Tibial nerve (tissue), 4 donors: ENCODE results near the gene TMEM170B. TPM values are rescaled to one million over a fixed set of nuclear protein-coding genes. Genes with fewer than 3 reads are reported as not detected.

Experiments
- DNase-seq, 2 donors: peaks; one replicate each; pipeline ENCODE4 v3.0.0-alpha.2; 2019; ENCODE audit warnings: low spot score in 2 of 2
- H3K27ac ChIP-seq, 4 donors: fragments of 200-600 bp; sonication (generic) in 3 of 4; one replicate each; pipeline ENCODE4 v1.5.1; 2017 to 2019; ENCODE audit warnings: mild to moderate bottlenecking in 1 of 4
- H3K27me3 ChIP-seq, 2 donors: fragments of 200-600 bp; sonication (generic) in 1 of 2; one replicate each; pipeline versions ENCODE4 v1.5.1 to v1.6.0; 2017 to 2019
- H3K36me3 ChIP-seq, 3 donors: fragments of 200-600 bp; sonication (generic); one replicate each; pipeline ENCODE4 v1.5.1; 2018 to 2019
- H3K4me1 ChIP-seq, 4 donors: fragments of 200-600 bp; sonication (generic) in 3 of 4; one replicate each; pipeline ENCODE4 v1.5.1; 2017 to 2019
- H3K4me3 ChIP-seq, 4 donors: fragments of 200-600 bp; sonication (generic) in 3 of 4; one replicate each; pipeline ENCODE4 v1.5.1; 2017 to 2019; ENCODE audit warnings: mild to moderate bottlenecking in 1 of 4, moderate library complexity in 1 of 4
- H3K9me3 ChIP-seq, 4 donors: fragments of 200-600 bp; sonication (generic) in 3 of 4; one replicate each; pipeline ENCODE4 v1.5.1; 2017 to 2019
- CTCF ChIP-seq, 5 experiments: fragments of 200-600 bp in 3 of 5; fragments of 450-650 bp in 2 of 5; sonication (generic) in 3 of 5; IDR thresholded peaks; one replicate each; pipeline ENCODE4 v1.5.1; 2016 to 2019; ENCODE audit warnings: antibody characterized with exemption in 5 of 5, mild to moderate bottlenecking in 3 of 5, moderate library complexity in 2 of 5
- EP300 ChIP-seq, 2 donors: sonication (generic); formaldehyde crosslinking; IDR thresholded peaks; one replicate each; pipeline ENCODE4 v1.6.1; 2017; ENCODE audit warnings: antibody characterized with exemption in 2 of 2, mild to moderate bottlenecking in 1 of 2
- POLR2A ChIP-seq, 2 donors: fragments of 450-650 bp; IDR thresholded peaks; one replicate each; pipeline ENCODE4 v1.6.1; 2017; ENCODE audit warnings: antibody characterized with exemption in 2 of 2, mild to moderate bottlenecking in 2 of 2, moderate library complexity in 2 of 2
- WGBS, 2 donors: methylation state at CpG; one replicate each; pipeline ENCODE4 v1.1.5; 2018; 5-methylcytosine and 5-hydroxymethylcytosine counted together
- total RNA-seq, 4 donors: library from RNA; depleted of rRNA; stranded (reverse); fragments of >200 nt; gene quantifications; one replicate each; pipeline ENCODE4 v1.1.0, GENCODE V29; 2016

Gene TMEM170B
- total RNA-seq, 4 donors from 2014 or later, result 6.1 to 8.7 (median 7.4) TPM

- Histone ChIP-seq H3K27ac (no peak overlapping the region), H3K9me3 (no peaks in the 10 kb centered on the region), H3K27me3 (no peaks in the 10 kb centered on the region), H3K36me3 (no peaks in the 10 kb centered on the region), H3K4me1 (peaks cover 0 to 18% (median 0%) of the 10 kb centered on the region in 4 donors), H3K4me3 (no peak overlapping the region)
- WGBS, 2 donors, result 89 to 92% methylated on average over 8 to 9 of the region's 9 CpGs
- TF ChIP-seq EP300 (IDR thresholded peaks at IDR 0.05) (no peak), CTCF (IDR thresholded peaks at IDR 0.05) (no peak), POLR2A (IDR thresholded peaks at IDR 0.05) (no peak)
- DNase-seq, result no peak
Measured at GRCh38 chr6:11593096-11593495, 55.5 kb downstream of the TMEM170B start.

- DNase-seq, result no peak
- no peaks in the 10 kb centered on the region for H3K36me3 ChIP-seq
- no peak overlapping the region for H3K27ac ChIP-seq
Measured at GRCh38 chr6:11595903-11596302, 58.4 kb downstream of the TMEM170B start.

GRCh38 chr6:11596640-11597237, 59.2 kb downstream of the TMEM170B start:
- Histone ChIP-seq H3K4me3 (no peak overlapping the region), H3K36me3 (no peaks in the 10 kb centered on the region), H3K9me3 (no peaks in the 10 kb centered on the region), H3K4me1 (peaks cover 0 to 16% (median 0%) of the 10 kb centered on the region in 4 donors), H3K27ac (no peak overlapping the region), H3K27me3 (no peaks in the 10 kb centered on the region)
- 87% methylated on average over 8 of the region's 8 CpGs for WGBS, 2 donors
- TF ChIP-seq POLR2A (IDR thresholded peaks at IDR 0.05), result no peak
- DNase-seq, result no peak

More at GRCh38 chr6:11595903-11596302, 58.4 kb downstream of the TMEM170B start:
- WGBS, 2 donors, result 71 to 77% methylated on average over 4 of the region's 4 CpGs
- TF ChIP-seq POLR2A (IDR thresholded peaks at IDR 0.05) (no peak), EP300 (IDR thresholded peaks at IDR 0.05) (no peak), CTCF (IDR thresholded peaks at IDR 0.05) (no peak)
- Histone ChIP-seq H3K27me3 (no peaks in the 10 kb centered on the region), H3K4me1 (peaks cover 0 to 14% (median 0%) of the 10 kb centered on the region in 4 donors), H3K9me3 (no peaks in the 10 kb centered on the region), H3K4me3 (no peak overlapping the region)

- H3K4me1 ChIP-seq, result peaks cover 0 to 13% (median 0%) of the 10 kb centered on the region in 4 donors
- H3K9me3 ChIP-seq, result no peaks in the 10 kb centered on the region
- WGBS, 2 donors, result 68 to 81% methylated on average over 8 of the region's 8 CpGs
- no peak for DNase-seq
- no peaks in the 10 kb centered on the region for H3K27me3 ChIP-seq
- TF ChIP-seq CTCF (IDR thresholded peaks at IDR 0.05), result no peak
- no peak for TF ChIP-seq POLR2A (IDR thresholded peaks at IDR 0.05)
- TF ChIP-seq EP300 (IDR thresholded peaks at IDR 0.05), result no peak
- H3K36me3 ChIP-seq, result no peaks in the 10 kb centered on the region
- no peak overlapping the region for H3K4me3 ChIP-seq
- H3K27ac ChIP-seq, result no peak overlapping the region
Measured at GRCh38 chr6:11598687-11599086, 61.1 kb downstream of the TMEM170B start.

- Histone ChIP-seq H3K4me1 (peaks cover 0 to 24% (median 3%) of the 10 kb centered on the region in 4 donors), H3K27me3 (no peaks in the 10 kb centered on the region), H3K27ac (peak overlapping the region in 2 of 4 donors; percentile 54 to 67), H3K9me3 (no peaks in the 10 kb centered on the region), H3K4me3 (no peak overlapping the region), H3K36me3 (no peaks in the 10 kb centered on the region)
- 55 to 64% methylated on average over 7 of the region's 7 CpGs for WGBS, 2 donors
- TF ChIP-seq EP300 (IDR thresholded peaks at IDR 0.05), result no peak
- no peak for TF ChIP-seq CTCF (IDR thresholded peaks at IDR 0.05)
- TF ChIP-seq POLR2A (IDR thresholded peaks at IDR 0.05), result no peak
- no peak for DNase-seq
Measured at GRCh38 chr6:11600251-11600650, 62.7 kb downstream of the TMEM170B start.
